ENCODE measurements around the gene JADE2.

DNA sequence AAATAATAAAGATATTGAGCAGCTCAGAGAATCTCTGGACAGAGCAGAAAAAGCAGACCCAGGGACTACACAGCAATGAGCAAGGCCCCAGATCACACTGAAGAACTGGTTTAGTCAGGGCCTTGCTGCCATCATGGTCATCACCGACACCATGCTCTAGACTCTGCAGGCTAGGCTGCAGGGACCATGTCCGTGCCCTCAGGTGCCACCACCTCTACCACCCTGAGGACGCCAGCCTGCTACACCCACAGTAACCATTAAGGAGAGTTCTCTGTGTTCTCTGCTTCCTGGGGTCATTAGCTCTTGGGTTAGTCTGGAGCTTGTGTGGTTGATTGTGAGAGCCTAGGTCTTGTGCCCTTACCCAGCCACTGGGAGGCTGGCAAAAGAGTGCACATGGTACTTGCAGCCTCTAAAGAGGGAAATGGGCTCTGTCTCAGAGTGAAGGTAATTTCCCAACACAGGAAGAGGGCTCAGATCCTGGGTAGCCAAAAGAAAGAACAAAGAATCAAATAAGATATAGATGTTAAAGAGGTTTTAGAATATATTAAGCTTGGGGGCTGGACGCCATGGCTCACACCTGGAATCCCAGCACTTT lies 31.9 kb upstream of the JADE2 start:
- TF ChIP-seq ESRRG (CRISPR knock-in tag; IDR thresholded peaks at IDR 0.05), result no peak
- TF ChIP-seq ARNTL (CRISPR knock-in tag; IDR thresholded peaks at IDR 0.05; ENCODE audit: borderline replicate concordance, low read depth), result no peak
- TF ChIP-seq, protein P1, sequence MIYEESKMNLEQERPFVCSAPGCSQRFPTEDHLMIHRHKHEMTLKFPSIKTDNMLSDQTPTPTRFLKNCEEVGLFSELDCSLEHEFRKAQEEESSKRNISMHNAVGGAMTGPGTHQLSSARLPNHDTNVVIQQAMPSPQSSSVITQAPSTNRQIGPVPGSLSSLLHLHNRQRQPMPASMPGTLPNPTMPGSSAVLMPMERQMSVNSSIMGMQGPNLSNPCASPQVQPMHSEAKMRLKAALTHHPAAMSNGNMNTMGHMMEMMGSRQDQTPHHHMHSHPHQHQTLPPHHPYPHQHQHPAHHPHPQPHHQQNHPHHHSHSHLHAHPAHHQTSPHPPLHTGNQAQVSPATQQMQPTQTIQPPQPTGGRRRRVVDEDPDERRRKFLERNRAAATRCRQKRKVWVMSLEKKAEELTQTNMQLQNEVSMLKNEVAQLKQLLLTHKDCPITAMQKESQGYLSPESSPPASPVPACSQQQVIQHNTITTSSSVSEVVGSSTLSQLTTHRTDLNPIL (CRISPR knock-in tag; IDR thresholded peaks at IDR 0.05; ENCODE audit: low read depth), result no peak
- TF ChIP-seq ZC3H10 (CRISPR knock-in tag; IDR thresholded peaks at IDR 0.05), result no peak
- TF ChIP-seq ZNF565 (CRISPR knock-in tag; conservative IDR thresholded peaks at IDR 0.05; ENCODE audit: low read depth), result no peak
- TF ChIP-seq TOX (CRISPR knock-in tag; IDR thresholded peaks at IDR 0.05; ENCODE audit: borderline replicate concordance), result no peak
- TF ChIP-seq, protein P2, sequence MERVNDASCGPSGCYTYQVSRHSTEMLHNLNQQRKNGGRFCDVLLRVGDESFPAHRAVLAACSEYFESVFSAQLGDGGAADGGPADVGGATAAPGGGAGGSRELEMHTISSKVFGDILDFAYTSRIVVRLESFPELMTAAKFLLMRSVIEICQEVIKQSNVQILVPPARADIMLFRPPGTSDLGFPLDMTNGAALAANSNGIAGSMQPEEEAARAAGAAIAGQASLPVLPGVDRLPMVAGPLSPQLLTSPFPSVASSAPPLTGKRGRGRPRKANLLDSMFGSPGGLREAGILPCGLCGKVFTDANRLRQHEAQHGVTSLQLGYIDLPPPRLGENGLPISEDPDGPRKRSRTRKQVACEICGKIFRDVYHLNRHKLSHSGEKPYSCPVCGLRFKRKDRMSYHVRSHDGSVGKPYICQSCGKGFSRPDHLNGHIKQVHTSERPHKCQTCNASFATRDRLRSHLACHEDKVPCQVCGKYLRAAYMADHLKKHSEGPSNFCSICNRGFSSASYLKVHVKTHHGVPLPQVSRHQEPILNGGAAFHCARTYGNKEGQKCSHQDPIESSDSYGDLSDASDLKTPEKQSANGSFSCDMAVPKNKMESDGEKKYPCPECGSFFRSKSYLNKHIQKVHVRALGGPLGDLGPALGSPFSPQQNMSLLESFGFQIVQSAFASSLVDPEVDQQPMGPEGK (CRISPR knock-in tag; IDR thresholded peaks at IDR 0.05; ENCODE audit: borderline replicate concordance), result no peak
- TF ChIP-seq ZNF8 (CRISPR knock-in tag; IDR thresholded peaks at IDR 0.05), result no peak
- no peak for TF ChIP-seq OSR1 (CRISPR knock-in tag; IDR thresholded peaks at IDR 0.05)
- TF ChIP-seq ZNF70 (CRISPR knock-in tag; IDR thresholded peaks at IDR 0.05), result no peak
- no peak for TF ChIP-seq PPARA (CRISPR knock-in tag; IDR thresholded peaks at IDR 0.05; ENCODE audit: borderline replicate concordance)
- TF ChIP-seq ISL1 (CRISPR knock-in tag; IDR thresholded peaks at IDR 0.05), result no peak

Measured in SK-N-SH treated with all-trans-retinoic acid at 6 μM for 48 hours (cell line).